GM18517 (cell line): ENCODE measurements around the gene ZNF641.

ENCODE experiments used
- ATAC-seq: cut with Tn5 transposase; IDR thresholded peaks from one replicate; pipeline ENCODE4 v1.9.1; 2021; ENCODE audit warnings: mild to moderate bottlenecking, moderate library complexity; ENCODE audit not compliant: unreplicated experiment

Gene ZNF641

DNA sequence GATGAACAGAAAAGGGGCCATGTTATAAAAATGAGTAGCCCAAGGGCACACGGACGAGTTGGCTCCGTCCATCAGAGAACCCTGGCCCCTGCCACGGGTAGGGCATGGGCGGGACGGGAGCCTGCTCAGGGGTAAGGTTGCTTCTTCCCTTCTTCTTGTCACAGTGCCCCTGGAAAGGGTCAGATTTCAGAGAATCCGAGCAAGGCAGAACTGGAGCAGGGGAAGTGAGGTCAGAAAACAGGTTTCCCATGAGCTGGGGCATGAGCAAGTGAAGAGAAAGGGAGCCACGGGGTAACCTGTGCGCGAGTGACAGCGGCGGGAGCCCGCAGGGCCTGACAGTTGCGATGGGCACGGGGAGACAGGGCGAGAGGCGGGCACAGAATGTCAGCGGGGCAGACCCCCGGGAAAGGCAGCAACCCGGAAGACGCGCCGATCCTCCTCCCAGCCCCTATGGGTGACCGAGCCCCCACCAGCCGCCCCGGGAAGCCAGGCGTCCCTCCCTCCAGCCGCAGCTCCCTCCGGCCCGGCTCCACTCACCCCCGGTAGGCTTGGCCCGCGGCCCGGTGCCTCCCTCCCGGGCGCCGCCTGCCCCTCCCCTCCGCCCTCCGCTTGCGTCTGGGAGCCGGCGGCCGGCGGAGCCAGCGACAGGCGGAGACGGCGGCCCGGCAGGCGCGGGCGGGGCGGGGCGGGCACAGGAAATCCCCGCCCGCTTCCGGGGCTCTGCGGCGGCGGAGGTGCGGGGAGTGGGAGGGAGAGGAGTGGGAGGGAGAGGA, at the start of gene ZNF641:
ZNF641 (minus strand) TSS at position 671 of the 773 bp plus-strand sequence. CDS start 2,829 bp downstream, outside the sequence.
- ATAC-seq: peak; percentile 63

DNA sequence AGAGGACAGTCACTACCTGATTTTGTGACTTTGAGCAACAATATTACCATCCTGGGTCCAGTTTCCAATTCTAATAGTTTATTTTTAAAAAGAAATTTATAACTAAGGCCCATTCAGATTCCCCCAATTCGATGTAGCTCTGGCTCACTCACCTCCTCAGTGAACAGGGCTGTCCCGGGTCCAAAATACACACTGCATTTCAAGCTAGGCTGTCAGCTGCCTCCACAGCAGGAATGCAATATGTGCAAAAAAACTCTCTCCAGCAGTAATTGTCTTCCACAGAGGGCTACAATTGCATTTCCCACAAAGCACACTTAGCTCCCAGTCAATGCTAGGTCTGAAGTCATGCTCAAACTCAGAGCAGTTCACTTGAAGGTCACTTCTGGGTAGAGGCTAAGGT, 39.3 kb upstream of the ZNF641 start:
- no peak for ATAC-seq

DNA sequence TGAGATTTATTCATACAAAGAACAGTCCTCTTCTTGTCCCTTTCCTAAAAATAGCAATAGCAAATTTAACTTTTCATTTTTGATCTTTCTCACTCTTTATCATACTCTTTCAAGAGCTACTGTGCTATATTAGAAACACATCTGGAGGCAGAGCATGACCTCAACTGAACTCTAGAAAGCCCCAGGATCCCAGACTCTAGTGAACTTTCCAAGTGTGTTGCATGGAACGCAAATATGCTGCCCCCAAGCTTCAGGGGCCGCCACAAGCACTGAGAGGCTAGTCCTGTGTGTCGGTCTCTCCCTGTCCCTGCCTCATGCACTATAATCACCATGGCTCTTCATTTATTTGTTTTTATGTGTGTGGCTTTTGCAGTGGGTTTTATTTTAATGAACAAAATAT, 38.7 kb upstream of the ZNF641 start:
- no peak for ATAC-seq

DNA sequence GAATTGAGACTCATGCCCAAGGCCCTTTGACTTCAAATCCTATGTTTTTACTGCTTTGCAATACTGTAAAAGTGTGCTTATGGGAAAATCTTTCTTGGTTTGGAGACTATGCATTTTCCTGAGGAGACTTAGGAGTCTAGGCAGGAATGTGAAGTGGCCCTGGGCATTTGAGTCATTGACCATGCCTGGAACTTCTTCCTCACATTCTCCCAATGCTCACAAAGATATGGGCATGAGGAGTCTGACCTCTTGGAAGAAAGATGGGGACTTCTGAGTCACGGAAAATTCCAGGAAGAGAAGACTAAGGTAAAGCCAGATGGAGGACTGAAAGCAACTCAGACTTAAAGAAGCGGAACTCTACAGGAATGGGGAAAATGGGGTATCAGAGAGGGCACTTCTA, 38.2 kb upstream of the ZNF641 start:
- no peak for ATAC-seq

DNA sequence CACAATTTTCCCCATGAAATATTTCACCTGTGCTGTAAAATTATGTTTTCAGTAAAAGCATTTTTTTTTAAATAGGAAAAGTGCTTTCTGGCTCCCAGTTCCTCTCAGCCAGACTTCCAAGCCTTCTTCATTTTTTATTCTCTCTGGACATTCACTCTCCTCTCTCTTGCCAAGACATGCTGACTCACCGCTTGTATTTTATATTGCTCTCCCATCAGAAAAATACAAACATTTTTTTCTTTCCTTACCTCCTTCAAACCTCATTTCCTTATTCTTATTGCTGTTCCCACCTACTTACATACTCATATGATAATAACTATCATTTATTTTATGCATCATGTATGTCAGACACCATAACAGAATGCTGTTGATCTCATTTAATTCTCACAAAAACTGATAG, 37.7 kb upstream of the ZNF641 start:
- no peak for ATAC-seq

DNA sequence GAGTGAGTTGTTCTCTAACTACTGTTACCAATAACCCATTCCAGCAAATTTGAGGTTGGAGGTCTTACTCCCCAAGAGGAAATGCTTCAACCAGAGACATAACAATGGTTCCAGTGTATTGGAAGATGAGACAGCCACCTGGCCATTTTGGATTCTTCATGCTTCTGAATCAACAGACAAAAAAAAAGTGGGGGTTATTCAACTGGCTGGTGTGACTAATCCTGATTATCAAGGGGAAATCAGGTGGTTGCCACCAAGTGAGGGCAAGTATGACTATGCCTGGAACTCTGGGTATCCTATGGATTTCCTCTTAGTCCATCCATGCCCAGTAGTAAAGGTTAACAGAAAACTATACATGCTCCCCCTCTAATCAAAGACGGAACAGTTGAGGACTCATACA, 29.9 kb upstream of the ZNF641 start:
- no peak for ATAC-seq

DNA sequence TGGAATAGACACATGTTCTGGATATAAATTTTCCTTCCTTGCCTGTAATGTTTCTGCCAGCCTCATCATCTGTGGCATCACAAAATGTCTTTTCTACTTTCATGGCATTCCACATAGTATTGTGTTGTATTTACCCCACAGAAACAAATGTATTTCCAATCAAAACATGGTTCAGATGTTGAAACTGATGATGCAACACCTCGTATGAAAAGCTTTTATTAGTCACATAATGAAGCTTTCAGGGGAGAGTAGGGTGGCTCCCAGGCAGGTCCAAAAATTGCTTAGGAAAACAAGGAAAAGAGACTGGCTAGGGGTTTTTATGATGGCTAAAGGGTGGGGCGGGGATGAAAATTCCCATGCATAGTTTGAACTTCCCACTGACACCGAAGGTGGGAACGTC, 29.1 kb upstream of the ZNF641 start:
- no peak for ATAC-seq

DNA sequence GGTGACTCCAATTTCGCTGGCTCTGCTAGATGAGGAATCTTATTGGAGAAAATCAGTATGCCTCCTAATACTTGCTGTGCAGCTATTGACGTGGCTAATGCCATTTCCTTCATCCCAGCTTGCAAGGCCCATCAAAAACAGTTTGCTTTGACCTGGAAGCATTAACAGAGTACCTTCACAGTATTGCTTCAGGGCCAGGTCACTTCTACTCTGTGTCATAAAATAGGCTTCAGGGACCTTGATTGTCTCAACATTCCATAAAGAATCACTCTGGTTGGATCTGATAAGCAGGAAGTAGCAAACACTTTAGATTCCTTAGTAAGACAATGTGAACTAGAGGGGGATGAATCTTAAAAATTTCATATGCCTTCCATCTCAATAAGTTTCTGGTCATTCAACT, 26.9 kb upstream of the ZNF641 start:
- ATAC-seq: no peak

DNA sequence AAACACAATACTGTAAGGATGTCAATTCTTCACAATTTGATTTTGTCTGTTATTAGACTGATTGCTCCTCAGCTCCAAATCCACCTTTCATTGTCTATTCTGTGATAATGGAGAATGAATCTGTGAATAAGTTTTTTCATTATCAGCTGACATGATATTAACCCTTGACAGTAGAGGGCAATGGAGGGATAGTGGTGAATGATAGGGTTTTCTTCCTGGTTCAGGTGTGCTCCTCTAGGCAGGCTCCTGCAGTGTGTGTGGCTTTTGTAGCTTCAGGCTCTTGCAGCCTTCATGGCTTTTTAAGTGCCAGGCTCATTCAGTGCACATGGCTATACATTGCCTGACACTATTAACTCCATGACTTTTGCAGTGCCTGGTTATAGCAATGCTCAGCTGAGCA, 23.4 kb upstream of the ZNF641 start:
- no peak for ATAC-seq

DNA sequence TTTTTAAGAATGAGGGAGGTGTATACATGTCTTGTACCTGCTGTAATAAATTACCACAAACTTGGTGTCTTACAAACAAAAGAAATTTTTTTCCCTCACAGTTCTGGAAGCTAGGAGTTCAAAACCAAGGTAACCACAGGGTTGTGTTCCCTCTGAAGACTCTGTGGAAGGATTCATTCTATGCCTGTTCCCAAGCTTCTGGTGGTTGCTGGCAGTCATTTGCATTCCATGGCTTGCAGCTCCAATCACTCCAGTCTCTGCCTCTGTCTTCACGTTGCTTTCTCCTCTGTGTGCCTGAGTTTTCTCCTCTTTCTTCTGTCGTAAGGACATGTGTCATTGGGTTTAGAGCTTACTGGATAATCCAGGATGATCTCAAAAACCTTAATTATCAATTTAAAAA, 15.4 kb upstream of the ZNF641 start:
- no peak for ATAC-seq

DNA sequence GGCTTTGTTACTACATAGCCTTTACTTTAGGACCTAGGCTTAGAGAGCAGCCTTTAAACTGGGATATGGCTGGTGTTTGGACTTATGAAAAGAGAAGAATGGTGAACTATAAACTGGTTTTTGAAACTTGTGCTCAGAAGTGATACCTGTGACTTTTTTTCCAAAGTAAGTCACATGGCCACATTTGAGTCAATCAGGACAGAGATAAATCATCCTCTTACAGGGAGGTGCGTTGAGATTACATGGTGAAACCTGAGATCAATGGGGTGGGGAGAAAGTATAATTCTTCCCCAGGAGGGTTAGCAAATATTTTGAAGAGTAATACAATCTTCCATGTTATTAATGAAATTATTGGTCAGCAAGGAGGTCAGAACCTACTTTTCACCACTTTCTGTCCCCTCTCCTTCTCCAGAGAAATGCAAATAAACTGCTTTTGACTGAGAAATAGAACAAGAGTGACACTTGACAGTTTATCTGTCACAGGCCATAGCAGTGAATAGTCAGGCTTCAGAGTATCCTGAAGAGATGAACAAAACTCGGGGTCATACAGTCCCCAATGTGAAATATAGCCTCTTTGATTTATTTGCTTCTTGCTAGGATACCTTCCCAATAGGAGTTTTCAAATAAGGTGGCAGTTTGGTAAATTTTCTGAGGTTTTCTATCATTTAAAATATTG, 11.1 kb upstream of the ZNF641 start:
- no peak for ATAC-seq

DNA sequence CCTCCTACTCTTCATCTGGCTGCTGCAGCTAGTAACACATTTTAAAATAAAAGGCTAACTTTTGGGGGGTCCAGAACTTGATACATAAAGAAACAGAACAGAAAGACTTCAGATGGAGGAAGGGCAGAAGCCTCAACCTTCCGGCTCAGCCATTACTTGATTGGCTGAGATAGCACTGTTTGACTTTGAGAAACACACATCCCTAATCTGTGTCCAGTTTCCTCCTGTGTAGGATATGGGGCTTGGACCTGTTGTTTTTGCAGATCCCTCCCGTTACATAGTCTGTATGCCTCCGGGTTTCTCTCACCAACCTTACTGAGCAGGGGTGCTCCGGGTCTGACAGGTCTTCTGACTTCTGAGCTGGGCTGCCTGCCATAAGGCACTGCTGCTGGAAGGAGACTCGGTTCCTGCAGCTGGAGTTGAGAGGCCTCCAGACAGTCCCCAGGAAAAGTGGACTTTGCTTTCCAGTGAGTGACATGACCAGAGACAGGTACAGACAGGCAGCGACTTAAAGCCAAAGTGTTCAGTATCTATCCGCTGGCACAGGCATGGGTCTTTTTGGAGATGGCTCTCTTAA, 8.3 kb upstream of the ZNF641 start:
- no peak for ATAC-seq

DNA sequence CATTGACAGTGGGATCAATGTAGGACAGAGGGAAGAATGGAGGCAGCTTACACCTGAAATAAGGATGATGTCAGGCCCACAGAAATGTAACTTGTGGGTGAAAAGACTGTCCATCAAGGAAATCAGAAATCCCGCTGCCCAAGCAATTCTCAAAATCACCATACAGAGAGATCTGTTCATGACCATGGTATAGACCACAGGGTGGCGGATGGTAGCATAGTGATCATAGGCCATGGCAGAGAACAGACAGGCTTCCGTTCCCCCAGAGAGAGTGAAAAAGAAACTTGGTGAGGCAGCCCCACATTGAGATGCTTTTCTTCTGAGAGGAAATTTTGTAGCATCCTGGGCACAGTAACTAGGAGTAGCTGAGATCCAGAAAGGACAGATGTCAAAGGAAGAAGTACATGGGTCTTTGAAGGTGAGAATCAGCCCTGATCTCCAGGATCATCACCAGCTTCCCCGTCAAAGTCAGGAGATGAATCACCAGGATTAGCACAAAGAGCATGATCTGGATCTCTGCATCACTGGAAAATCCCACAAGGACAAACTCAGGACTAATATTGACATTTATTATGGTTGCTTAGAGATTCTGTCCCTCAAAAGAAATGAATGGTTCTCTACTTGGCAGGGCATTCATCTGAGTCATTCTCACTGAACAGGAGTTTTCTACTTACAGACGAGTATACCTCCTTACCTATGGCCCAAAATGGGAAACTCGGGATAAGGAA, 5.5 kb upstream of the ZNF641 start:
- no peak for ATAC-seq

DNA sequence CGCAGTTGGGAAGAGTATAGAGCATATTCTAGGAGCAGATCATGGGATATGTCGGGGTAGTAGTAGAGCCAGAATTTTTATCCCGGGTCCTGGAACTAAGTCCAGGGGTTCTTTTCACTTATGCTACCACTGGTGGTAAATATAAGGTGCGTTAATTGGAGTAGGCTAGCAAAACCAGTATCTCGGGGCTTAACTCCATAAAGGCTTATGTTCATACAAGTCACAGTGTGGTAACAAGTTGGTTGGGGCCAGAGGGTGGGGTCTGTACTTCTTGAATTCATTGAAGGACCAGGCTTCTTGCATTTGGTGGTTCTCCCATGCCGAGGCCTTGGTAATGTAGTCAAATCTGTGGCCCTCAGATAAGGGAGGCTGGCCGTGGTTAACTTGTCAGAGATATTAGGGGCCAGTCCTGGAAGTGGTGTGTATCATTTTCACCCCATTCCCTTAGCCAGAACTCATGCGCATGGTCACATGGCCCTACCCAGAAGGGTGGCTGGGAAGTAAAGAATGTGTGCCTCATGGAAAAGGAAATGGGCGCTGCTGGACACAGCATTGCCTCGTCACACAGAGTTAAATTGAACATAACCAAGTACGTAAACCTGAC, 1.5 kb upstream of the ZNF641 start:
- ATAC-seq: no peak

DNA sequence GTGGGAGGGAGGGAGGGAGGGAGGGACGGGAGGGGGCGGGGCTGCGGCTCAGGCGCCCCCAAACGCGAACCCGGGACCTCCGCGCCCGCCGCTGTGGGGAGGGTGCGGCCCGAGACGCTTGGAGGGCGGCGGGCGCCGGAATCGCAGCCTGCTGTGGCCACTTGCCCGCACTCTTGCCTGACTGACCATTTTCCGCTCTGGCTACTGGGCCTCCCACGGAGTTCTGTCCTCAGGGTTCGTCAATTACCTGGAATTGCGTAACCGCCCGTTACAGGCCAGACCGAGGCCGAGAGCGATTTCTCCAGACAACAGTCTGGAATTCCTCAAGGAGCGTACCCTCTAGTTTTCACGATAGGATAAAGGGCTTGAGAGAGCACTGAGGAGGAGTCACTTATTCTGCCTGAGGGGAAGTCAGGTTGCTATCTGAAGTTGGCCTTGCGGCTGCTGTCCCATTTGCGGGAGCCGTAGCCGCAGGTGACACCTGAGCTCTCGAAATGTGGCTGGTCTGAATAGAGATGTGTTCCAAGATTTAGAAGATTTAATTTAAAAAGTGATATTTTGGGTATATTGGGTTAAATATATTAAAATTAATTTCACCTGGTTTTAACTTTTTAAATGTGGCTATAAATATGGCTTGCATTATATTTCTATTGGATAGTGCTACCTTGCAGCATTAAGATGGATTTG, 446 bp upstream of the ZNF641 start:
- peak; percentile 28 for ATAC-seq

DNA sequence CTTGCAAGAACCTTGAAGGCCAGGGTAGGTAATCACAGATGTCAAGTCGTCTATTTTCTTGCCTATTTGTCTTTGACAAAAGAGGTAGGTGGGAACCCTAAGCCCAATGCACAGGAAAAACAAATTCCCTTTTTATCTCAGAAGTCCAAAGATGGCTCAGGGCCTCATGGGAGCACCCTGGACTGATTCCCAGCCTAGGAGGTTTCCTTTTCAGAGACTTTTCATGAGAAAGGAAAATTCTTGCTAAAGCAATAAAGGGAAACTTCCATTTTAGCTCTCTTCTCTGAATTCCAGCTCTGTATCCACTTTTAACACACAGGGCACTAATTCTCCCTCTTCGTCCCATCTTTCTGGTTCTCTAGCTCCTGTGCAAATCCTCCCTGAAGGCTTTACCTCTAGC, 1.2 kb downstream of the ZNF641 start:
- ATAC-seq: no peak

DNA sequence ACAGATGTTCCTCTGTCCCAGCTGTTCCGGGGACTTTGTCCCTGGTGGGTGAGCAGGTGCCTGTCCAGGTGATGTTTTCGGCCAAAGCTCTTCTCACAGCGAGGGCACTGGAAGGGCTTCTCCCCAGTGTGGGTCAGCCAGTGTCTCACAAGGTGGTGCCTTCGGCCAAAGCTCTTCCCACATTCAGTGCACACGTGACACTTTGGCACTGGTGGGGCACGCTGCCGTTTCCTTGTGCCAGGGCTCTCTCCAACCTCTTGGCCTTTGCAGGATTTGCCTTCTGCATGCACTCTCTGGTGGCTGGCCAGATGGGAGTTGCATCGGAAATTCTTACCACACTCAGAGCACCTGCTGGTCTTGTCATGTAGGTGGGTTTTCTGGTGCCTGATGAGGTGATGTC, 7.7 kb downstream of the ZNF641 start:
- no peak for ATAC-seq

DNA sequence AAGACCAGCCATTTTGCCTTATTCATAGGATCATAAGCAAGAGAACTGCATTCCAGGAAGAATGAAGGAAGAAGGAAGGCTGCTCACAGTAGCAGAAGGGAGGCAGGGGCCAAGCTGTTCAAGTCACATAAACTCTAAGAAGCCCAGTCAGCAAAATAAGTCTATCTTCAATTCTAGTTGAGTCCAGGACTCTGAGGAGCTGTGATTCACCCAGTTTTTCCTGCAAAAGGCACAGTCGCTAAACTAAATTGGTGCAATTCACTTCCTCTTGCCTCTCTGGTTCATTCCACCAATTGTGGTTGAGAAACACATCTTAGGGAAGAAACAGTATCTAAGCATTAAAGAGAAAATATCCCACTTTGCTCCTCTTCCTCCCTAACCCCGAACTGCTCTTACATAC, 9.8 kb downstream of the ZNF641 start:
- no peak for ATAC-seq

DNA sequence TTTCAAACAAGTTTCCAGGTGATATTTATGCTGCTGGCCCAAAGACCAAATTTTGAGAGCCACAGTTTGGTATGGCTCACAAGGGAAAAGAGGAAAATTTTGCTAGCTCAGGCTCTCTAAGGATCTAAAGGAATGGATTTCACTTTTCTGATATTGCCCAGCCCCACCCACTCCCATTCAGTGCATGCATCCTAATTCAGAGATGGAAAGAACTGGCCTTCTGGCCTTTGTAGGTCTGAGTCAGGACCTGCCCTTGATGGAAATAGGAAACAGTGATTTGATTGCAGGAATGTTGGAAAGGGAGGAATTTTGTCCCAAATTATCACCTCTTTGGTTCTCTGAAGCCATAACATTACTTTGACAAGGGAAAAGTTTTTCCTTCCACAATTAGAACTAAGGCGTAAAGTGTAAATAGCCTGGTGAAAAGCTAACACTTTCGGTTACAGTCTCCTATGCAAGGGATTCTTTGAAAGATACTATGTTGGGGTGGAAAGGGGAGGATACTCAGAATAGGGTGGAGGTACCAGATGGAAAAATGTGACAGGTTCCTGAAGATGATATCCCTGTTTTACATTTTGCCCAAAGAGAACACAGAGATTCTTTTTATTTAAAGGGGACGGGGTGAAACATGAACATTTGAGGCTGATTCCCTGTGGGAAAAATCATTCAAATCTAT, 11.1 kb downstream of the ZNF641 start:
- ATAC-seq: no peak

DNA sequence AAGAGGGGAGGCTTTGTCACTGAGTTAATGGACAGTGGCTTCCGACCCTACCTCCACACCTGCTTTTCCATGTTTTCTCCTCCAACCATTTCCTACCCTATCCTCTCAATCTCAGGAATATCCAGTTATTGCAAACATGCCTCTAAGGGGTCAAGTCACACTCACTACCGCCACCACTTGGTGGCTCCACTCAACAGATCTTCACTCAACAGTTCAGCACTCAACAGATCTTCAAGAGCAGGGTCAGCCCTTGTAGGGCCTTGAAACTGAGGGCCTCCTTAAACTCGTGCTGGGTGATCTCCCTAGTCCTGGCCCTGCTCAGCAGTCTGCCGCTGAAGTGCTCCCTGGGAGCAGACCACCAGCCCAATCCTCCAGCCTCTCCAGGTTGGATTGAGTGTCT, 14.2 kb downstream of the ZNF641 start:
- ATAC-seq: no peak
